ENCODE data around the gene TBCD.
"Not testable (repeated sequence)": the region's sequence is repeated elsewhere in the genome, so short reads cannot be mapped to it uniquely, and the experiment has no call there.

The TBCD gene

DNA sequence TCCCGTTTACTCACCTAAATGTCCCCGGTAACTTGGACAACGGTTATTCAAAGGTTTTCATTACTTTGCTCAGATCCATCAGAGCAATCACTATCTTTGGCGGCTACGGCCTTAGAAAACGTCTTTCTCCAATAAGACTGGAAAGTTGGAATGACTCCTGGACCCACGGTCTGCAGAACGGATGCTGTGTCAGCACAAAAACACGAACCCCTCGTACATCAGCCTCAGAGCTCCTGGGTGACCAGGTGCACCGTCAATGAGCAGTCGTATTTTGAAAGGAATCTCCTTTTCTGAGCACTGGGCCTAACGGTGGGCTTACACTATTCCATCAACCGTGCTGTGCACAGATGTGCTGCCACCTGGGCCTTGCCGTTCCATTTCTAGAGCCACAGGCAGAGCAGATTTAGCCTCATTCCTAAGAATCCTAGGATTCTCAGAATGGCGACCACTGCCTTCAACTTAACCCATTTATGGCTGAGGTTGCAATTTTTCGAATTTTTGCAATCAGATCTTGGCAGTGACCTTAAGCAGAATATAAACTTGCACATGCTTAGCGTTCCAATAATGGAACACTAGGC lies 198.7 kb downstream of the TBCD start:
- TF ChIP-seq, protein P1, sequence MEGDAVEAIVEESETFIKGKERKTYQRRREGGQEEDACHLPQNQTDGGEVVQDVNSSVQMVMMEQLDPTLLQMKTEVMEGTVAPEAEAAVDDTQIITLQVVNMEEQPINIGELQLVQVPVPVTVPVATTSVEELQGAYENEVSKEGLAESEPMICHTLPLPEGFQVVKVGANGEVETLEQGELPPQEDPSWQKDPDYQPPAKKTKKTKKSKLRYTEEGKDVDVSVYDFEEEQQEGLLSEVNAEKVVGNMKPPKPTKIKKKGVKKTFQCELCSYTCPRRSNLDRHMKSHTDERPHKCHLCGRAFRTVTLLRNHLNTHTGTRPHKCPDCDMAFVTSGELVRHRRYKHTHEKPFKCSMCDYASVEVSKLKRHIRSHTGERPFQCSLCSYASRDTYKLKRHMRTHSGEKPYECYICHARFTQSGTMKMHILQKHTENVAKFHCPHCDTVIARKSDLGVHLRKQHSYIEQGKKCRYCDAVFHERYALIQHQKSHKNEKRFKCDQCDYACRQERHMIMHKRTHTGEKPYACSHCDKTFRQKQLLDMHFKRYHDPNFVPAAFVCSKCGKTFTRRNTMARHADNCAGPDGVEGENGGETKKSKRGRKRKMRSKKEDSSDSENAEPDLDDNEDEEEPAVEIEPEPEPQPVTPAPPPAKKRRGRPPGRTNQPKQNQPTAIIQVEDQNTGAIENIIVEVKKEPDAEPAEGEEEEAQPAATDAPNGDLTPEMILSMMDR (conservative IDR thresholded peaks at IDR 0.05) = no peak
- H3K27ac ChIP-seq = no peak overlapping the region

DNA sequence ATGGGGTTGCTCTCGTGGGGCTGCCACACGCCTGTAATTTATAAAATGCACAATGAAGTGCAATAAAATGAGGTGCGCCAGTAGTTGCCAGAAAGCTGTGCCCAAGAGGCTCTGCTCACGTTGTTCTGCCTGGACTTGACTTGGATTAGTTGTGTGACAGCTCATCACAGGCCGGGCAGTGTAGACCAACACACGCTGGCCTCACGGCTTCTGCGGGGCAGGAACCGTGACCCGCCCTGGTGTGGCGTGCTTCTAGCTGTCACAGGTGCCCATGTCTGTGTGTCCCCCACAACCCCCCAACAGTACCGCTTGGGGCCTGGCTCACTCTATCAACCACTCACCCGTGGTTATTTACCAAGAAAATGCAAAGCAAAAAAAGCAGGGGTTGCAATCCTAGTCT lies 200.2 kb downstream of the TBCD start:
- TF ChIP-seq, protein P1 (conservative IDR thresholded peaks at IDR 0.05) = no peak
- H3K27ac ChIP-seq = no peak overlapping the region

DNA sequence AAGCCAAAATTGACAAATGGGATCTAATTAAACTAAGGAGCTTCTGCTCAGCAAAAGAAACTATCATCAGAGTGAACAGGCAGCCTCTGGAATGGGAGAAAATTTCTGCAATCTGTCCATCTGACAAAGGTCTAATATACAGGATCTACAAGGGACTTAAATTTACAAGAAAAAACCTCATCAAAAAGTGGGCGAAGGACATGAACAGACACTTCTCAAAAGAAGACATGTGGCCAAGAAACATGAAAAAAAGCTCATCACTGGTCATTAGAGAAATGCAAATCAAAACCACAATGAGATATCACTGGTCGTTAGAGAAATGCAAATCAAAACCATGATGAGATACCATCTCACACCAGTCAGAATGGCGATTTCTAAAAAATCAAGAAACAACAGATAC lies 203.2 kb downstream of the TBCD start:
- not testable (repeated sequence) for H3K27ac ChIP-seq

DNA sequence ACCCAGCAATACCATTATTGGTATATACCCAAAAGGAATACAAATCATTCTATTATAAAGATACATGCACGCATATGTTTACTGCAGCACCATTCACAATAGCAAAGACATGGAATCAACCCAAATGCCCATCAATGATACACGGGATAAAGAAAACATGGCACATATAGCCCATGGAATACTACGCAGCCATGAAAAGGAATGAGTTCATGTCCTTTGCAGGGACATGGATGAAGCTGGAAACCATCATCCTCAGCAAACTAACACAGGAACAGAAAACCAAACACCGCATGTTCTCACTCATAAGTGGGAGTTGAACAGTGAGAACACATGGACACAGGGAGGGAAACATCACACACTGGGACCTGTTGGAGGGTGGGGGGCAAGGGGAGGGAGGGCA lies 203.8 kb downstream of the TBCD start:
- not testable (repeated sequence) for H3K27ac ChIP-seq

GRCh38 chr17:82956146-82956725 lies 204.4 kb downstream of the TBCD start:
- TF ChIP-seq, protein P1 (conservative IDR thresholded peaks at IDR 0.05) = no peak
- H3K27ac ChIP-seq = no peak overlapping the region

GRCh38 chr17:82956726-82957468 lies 205.0 kb downstream of the TBCD start:
- TF ChIP-seq, protein P1 (conservative IDR thresholded peaks at IDR 0.05) = no peak
- no peak overlapping the region for H3K27ac ChIP-seq

DNA sequence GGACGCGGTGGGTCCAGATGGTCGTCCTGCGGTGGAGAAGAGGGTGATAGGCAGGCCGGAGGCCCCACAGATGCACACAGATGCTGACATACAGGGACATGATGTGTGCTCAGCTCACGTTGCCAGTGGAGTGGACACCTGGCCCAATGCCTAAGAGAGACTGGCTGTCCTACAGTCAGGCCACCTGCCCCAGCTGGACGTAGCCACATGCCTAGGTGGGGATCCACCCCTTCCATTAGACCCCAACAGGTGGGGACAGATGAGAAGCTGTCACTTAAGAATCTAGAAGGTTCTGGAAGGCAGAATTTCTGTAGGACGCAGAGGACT lies 205.6 kb downstream of the TBCD start:
- TF ChIP-seq, protein P1 (conservative IDR thresholded peaks at IDR 0.05) = no peak
- H3K27ac ChIP-seq = no peak overlapping the region

- H3K27ac ChIP-seq = no peak overlapping the region
Measured at GRCh38 chr17:82957961-82958561, 206.2 kb downstream of the TBCD start.

More at GRCh38 chr17:82957961-82958561, 206.2 kb downstream of the TBCD start:
- TF ChIP-seq, protein P1 (conservative IDR thresholded peaks at IDR 0.05) = no peak

All from VCaP (cell line).